B cell (primary cell): ENCODE measurements around the gene CDH18.

ENCODE experiments used
- CTCF ChIP-seq: fragments of 200-600 bp; IDR thresholded peaks from one replicate; pipeline ENCODE4 v1.8.0; 2022; ENCODE audit warnings: antibody characterized with exemption, mild to moderate bottlenecking
- EZH2 ChIP-seq: IDR thresholded peaks from 2 replicates; pipeline ENCODE4 v1.6.1; 2012; ENCODE audit warnings: borderline replicate concordance, low read depth, mild to moderate bottlenecking, moderate library complexity, low read length; ENCODE audit not compliant: insufficient read depth, poor library complexity, severe bottlenecking

- TF ChIP-seq CTCF (no peak), EZH2 (no peak)
Observed at GRCh38 chr5:19487480-19487879, 500.5 kb downstream of the CDH18 start.
